H9 (cell line): ENCODE results near the gene SEC62. TPM values are rescaled to one million over a fixed set of nuclear protein-coding genes. Genes with fewer than 3 reads are reported as not detected.

ENCODE experiments used
- DNase-seq: peaks from one replicate; pipeline ENCODE4 v3.0.0-alpha.2; 2017
- H2AFZ ChIP-seq: one replicate; pipeline ENCODE4 v1.6.1; 2013; ENCODE audit warnings: mild to moderate bottlenecking, low read length, control low read depth, moderate library complexity
- H2AK5ac ChIP-seq: 2 replicates; pipeline ENCODE4 v1.6.1; 2013; ENCODE audit warnings: low read length, control low read depth, mixed read lengths; ENCODE audit not compliant: insufficient read length
- H2BK120ac ChIP-seq: one replicate; pipeline ENCODE4 v1.6.1; 2013; ENCODE audit warnings: low read depth, mild to moderate bottlenecking, low read length, control low read depth, inconsistent platforms; ENCODE audit not compliant: poor library complexity, severe bottlenecking
- H2BK12ac ChIP-seq: 2 replicates; pipeline ENCODE4 v1.6.1; 2013; ENCODE audit warnings: low read length, control low read depth, mixed read lengths, low read depth; ENCODE audit not compliant: insufficient read length
- H2BK15ac ChIP-seq: 2 replicates; pipeline ENCODE4 v1.6.1; 2013; ENCODE audit warnings: low read depth, low read length, control low read depth
- H2BK20ac ChIP-seq: one replicate; pipeline ENCODE4 v1.6.1; 2013; ENCODE audit warnings: low read depth, mild to moderate bottlenecking, low read length, control low read depth, inconsistent platforms; ENCODE audit not compliant: poor library complexity, severe bottlenecking
- H2BK5ac ChIP-seq: 2 replicates; pipeline ENCODE4 v1.6.1; 2013; ENCODE audit warnings: low read length, control low read depth, mixed read lengths; ENCODE audit not compliant: insufficient read length
- H3K14ac ChIP-seq: 2 replicates; pipeline ENCODE4 v1.6.1; 2013; ENCODE audit warnings: low read length, control low read depth; ENCODE audit not compliant: insufficient read depth
- H3K18ac ChIP-seq: 2 replicates; pipeline ENCODE4 v1.6.1; 2013; ENCODE audit warnings: low read depth, mild to moderate bottlenecking, mixed read lengths, low read length, control low read depth; ENCODE audit not compliant: insufficient read length
- H3K23ac ChIP-seq: 2 replicates; pipeline ENCODE4 v1.6.1; 2013; ENCODE audit warnings: low read length, control low read depth, mixed read lengths, low read depth; ENCODE audit not compliant: insufficient read length
- H3K23me2 ChIP-seq: 2 replicates; pipeline ENCODE4 v1.6.1; 2013; ENCODE audit warnings: low read depth, mild to moderate bottlenecking, mixed read lengths, low read length, control low read depth; ENCODE audit not compliant: insufficient read length, poor library complexity, severe bottlenecking
- H3K27ac ChIP-seq: 2 replicates; pipeline ENCODE4 v1.5.1; 2013; ENCODE audit warnings: low read length, control low read depth, mixed read lengths, low read depth; ENCODE audit not compliant: insufficient read length
- H3K27me3 ChIP-seq: 2 replicates; pipeline ENCODE4 v1.6.1; 2013; ENCODE audit warnings: low read length, control low read depth, inconsistent platforms; ENCODE audit not compliant: insufficient read depth
- H3K4ac ChIP-seq: 2 replicates; pipeline ENCODE4 v1.6.1; 2013; ENCODE audit warnings: low read depth, mild to moderate bottlenecking, control low read depth, inconsistent platforms, low read length, moderate library complexity
- H3K4me1 ChIP-seq: 2 replicates; pipeline ENCODE4 v1.6.1; 2013; ENCODE audit warnings: low read length, control low read depth, inconsistent platforms; ENCODE audit not compliant: insufficient read depth
- H3K4me2 ChIP-seq: 2 replicates; pipeline ENCODE4 v1.6.1; 2013; ENCODE audit warnings: low read length, control low read depth, mixed read lengths; ENCODE audit not compliant: insufficient read length, insufficient read depth
- H3K56ac ChIP-seq: 2 replicates; pipeline ENCODE4 v1.6.1; 2013; ENCODE audit warnings: low read depth, mild to moderate bottlenecking, mixed read lengths, low read length, control low read depth; ENCODE audit not compliant: insufficient read length
- H3K79me1 ChIP-seq: 2 replicates; pipeline ENCODE4 v1.6.1; 2013; ENCODE audit warnings: low read depth, mild to moderate bottlenecking, moderate library complexity, low read length, control low read depth, inconsistent platforms; ENCODE audit not compliant: insufficient read depth, poor library complexity, severe bottlenecking
- H3K79me2 ChIP-seq: 2 replicates; pipeline ENCODE4 v1.6.1; 2013; ENCODE audit warnings: low read length, control low read depth, inconsistent platforms; ENCODE audit not compliant: insufficient read depth
- H3K9ac ChIP-seq: 2 replicates; pipeline ENCODE4 v1.6.1; 2013; ENCODE audit warnings: low read length, control low read depth, mixed read lengths; ENCODE audit not compliant: insufficient read length; ENCODE audit errors: extremely low read depth
- H3K9me3 ChIP-seq: one replicate; pipeline ENCODE4 v1.6.1; 2013; ENCODE audit warnings: low read depth, low read length, inconsistent platforms; ENCODE audit not compliant: control insufficient read depth
- H3T11ph ChIP-seq: one replicate; pipeline ENCODE4 v1.6.1; 2013; ENCODE audit warnings: mild to moderate bottlenecking, low read length, control low read depth, inconsistent platforms
- H4K20me1 ChIP-seq: one replicate; pipeline ENCODE4 v1.6.1; 2013; ENCODE audit not compliant: control insufficient read depth, insufficient read length, insufficient read depth
- H4K5ac ChIP-seq: 2 replicates; pipeline ENCODE4 v1.6.1; 2013; ENCODE audit warnings: low read depth, mild to moderate bottlenecking, mixed read lengths, low read length, control low read depth; ENCODE audit not compliant: insufficient read length
- H4K8ac ChIP-seq: replicated peaks from 2 replicates; pipeline ENCODE4 v1.6.1; 2013; ENCODE audit warnings: low read length, control low read depth, mixed read lengths, low read depth; ENCODE audit not compliant: insufficient read length
- H4K91ac ChIP-seq: 2 replicates; pipeline ENCODE4 v1.6.1; 2013; ENCODE audit warnings: low read depth, mild to moderate bottlenecking, moderate library complexity, mixed read lengths, low read length, control low read depth; ENCODE audit not compliant: insufficient read length
- H3K27ac Mint-ChIP-seq, 3 experiments: 2 replicates in 2 of 3; 3 replicates in 1 of 3; pipeline ENCODE4 v1.8.0; 2020 to 2021; ENCODE audit warnings: mixed read lengths in 3 of 3, mild to moderate bottlenecking in 1 of 3, moderate library complexity in 1 of 3
- H3K27me3 Mint-ChIP-seq: 2 replicates; pipeline ENCODE4 v1.8.0; 2021; ENCODE audit warnings: low read depth, mild to moderate bottlenecking, moderate library complexity, mixed read lengths
- H3K36me3 Mint-ChIP-seq, 3 experiments: 2 replicates in 2 of 3; 3 replicates in 1 of 3; pipeline ENCODE4 v1.8.0; 2020 to 2021; ENCODE audit warnings: low read depth in 3 of 3, mixed read lengths in 3 of 3; ENCODE audit not compliant: insufficient read depth in 1 of 3
- H3K4me1 Mint-ChIP-seq, 2 experiments: 2 replicates each; pipeline ENCODE4 v1.8.0; 2020; ENCODE audit warnings: mixed read lengths in 2 of 2
- H3K4me3 Mint-ChIP-seq, 2 experiments: 2 replicates in 1 of 2; 3 replicates in 1 of 2; pipeline ENCODE4 v1.8.0; 2020 to 2021; ENCODE audit warnings: mild to moderate bottlenecking in 2 of 2, mixed read lengths in 2 of 2, moderate library complexity in 1 of 2
- H3K9me3 Mint-ChIP-seq, 2 experiments: 2 replicates in 1 of 2; 3 replicates in 1 of 2; pipeline ENCODE4 v1.8.0; 2020; ENCODE audit warnings: mild to moderate bottlenecking in 2 of 2, mixed read lengths in 2 of 2, moderate library complexity in 1 of 2
- CTCF ChIP-seq: fragments of 200-600 bp; sonication (generic); conservative IDR thresholded peaks from 3 replicates; pipeline ENCODE4 v1.8.0; 2021; ENCODE audit warnings: antibody characterized with exemption, mild to moderate bottlenecking
- WGBS: extraction: QIAGEN DNeasy Blood & Tissue Kit; methylation state at CpG from one replicate; pipeline ENCODE4 v1.1.7; 2013; ENCODE audit warnings: missing lambda C conversion rate, low lambda C conversion rate, mixed read lengths; ENCODE audit not compliant: insufficient read length; ENCODE audit errors: extremely low coverage; 5-methylcytosine and 5-hydroxymethylcytosine counted together
- total RNA-seq: library from RNA; stranded (reverse); gene quantifications from 2 replicates; pipeline ENCODE4 v1.2.1, GENCODE V29; 2021

The SEC62 gene
- total RNA-seq, 1 experiment from 2014 or later, result 98.7 TPM

GRCh38 chr3:169940470-169941181, 26.0 kb upstream of the SEC62 start:
- peaks cover 2 to 8% of the 10 kb centered on the region in 2 experiments; a peak in 3 of 4 replicates for H3K4me1 Mint-ChIP-seq
- no peaks in the 10 kb centered on the region; a peak in 2 of 7 replicates for H3K36me3 Mint-ChIP-seq
- WGBS, result no CpG with 5 or more reads among the region's 6 CpGs

More at GRCh38 chr3:169940470-169941181, 26.0 kb upstream of the SEC62 start:
- Histone ChIP-seq H3K4me2 (no peak overlapping the region), H2BK12ac (no peak overlapping the region), H3K14ac (no peak overlapping the region), H3K27me3 (no peaks in the 10 kb centered on the region), H4K5ac (no peak overlapping the region), H3K23ac (no peak overlapping the region), H3K4me1 (no peaks in the 10 kb centered on the region), H4K20me1 (no peaks in the 10 kb centered on the region), H4K91ac (no peak overlapping the region), H4K8ac (no peak overlapping the region), H3K56ac (no peak overlapping the region), H3T11ph (no peak overlapping the region), H3K23me2 (no peaks in the 10 kb centered on the region), H3K79me2 (no peaks in the 10 kb centered on the region), H2BK15ac (no peak overlapping the region), H3K79me1 (no peaks in the 10 kb centered on the region), H3K4ac (no peak overlapping the region), H3K18ac (no peak overlapping the region), H2AFZ (no peak overlapping the region), H2AK5ac (no peak overlapping the region), H3K9ac (no peak overlapping the region), H3K27ac (no peak overlapping the region), H3K9me3 (no peaks in the 10 kb centered on the region), H2BK20ac (no peak overlapping the region), H2BK120ac (no peak overlapping the region), H2BK5ac (no peak overlapping the region)
- H3K9me3 Mint-ChIP-seq, result peaks cover 0 to 3% of the 10 kb centered on the region in 2 experiments; a peak in 1 of 5 replicates
- TF ChIP-seq CTCF, result no peak
- H3K27me3 Mint-ChIP-seq, result peaks cover 2% of the 10 kb centered on the region; the same call in 1 of the 2 replicates
- no peak overlapping the region for H3K4me3 Mint-ChIP-seq
- DNase-seq, result no peak
- no peak overlapping the region for H3K27ac Mint-ChIP-seq
